Panc1 (cell line): ENCODE data around the gene FBXL4. TPM values are rescaled to one million over a fixed set of nuclear protein-coding genes. Genes with fewer than 3 reads are reported as not detected.

Experiments used
- ATAC-seq: fragments of 200-7000 bp; cut with Tn5 transposase; 2 replicates; pipeline ENCODE4 v1.9.1; 2020; ENCODE audit warnings: mild to moderate bottlenecking, moderate library complexity
- BruUV-seq: library from RNA; stranded (reverse); fragments of 400-500 nt; replicated peaks from 2 replicates; lab custom pipeline; 2021; lab: Mats Ljungman, UMichigan
- CTCF ChIA-PET: fragments of 300-600 bp; sonication (Branson Sonifier 250); formaldehyde crosslinking; loops from one replicate; lab custom pipeline; 2022; ENCODE audit warnings: antibody characterized with exemption; lab: Charles Lee
- POLR2A ChIA-PET: fragments of 300-600 bp; sonication (Branson Sonifier 250); formaldehyde crosslinking; loops from one replicate; lab custom pipeline; 2022; ENCODE audit warnings: antibody characterized with exemption; lab: Charles Lee
- DNase-seq: peaks from one replicate; pipeline ENCODE4 v3.0.0-alpha.2; 2010; ENCODE audit warnings: low read depth, low spot score
- H3K27ac ChIP-seq: 2 replicates; pipeline ENCODE4 v1.5.1; 2011; ENCODE audit warnings: mild to moderate bottlenecking, low read length, inconsistent platforms
- H3K27me3 ChIP-seq: fragments of 200-500 bp; sonication (Bioruptor generic); 2 replicates; pipeline ENCODE4 v1.6.0; 2014; ENCODE audit warnings: low read length, inconsistent platforms; ENCODE audit not compliant: control insufficient read depth, insufficient read depth
- H3K36me3 ChIP-seq: fragments of 200-500 bp; sonication (Bioruptor generic); 2 replicates; pipeline ENCODE4 v1.5.1; 2014; ENCODE audit warnings: inconsistent platforms, mild to moderate bottlenecking, low read length, moderate library complexity; ENCODE audit not compliant: control insufficient read depth, insufficient read depth
- H3K4me1 ChIP-seq: 2 replicates; pipeline ENCODE4 v1.5.1; 2011; ENCODE audit warnings: inconsistent platforms, mild to moderate bottlenecking, low read length, moderate library complexity; ENCODE audit not compliant: control insufficient read depth, insufficient read depth
- H3K4me3 ChIP-seq, 2 experiments: 2 replicates each; pipeline ENCODE4 v1.5.1; 2011 to 2012; ENCODE audit warnings: low read depth in 2 of 2, low read length in 2 of 2, mild to moderate bottlenecking in 2 of 2, inconsistent platforms in 1 of 2, moderate library complexity in 1 of 2
- H3K9me3 ChIP-seq: fragments of 200-500 bp; sonication (Bioruptor generic); 2 replicates; pipeline ENCODE4 v1.5.1; 2014; ENCODE audit warnings: low read depth, mild to moderate bottlenecking, inconsistent platforms, low read length, moderate library complexity; ENCODE audit not compliant: control insufficient read depth, insufficient read depth
- CTCF ChIP-seq: fragments of 450-650 bp; IDR thresholded peaks from 2 replicates; pipeline ENCODE4 v1.5.1; 2017; ENCODE audit warnings: mild to moderate bottlenecking
- POLR2AphosphoS5 ChIP-seq: IDR thresholded peaks from 2 replicates; pipeline ENCODE4 v1.6.1; 2012; ENCODE audit warnings: mild to moderate bottlenecking, low read depth, low read length, moderate library complexity
- REST ChIP-seq, 2 experiments: IDR thresholded peaks; 2 replicates each; pipeline ENCODE4 v1.6.1; 2011 to 2012; ENCODE audit warnings: low read depth in 2 of 2, control low read depth in 1 of 2, low read length in 1 of 2, mild to moderate bottlenecking in 1 of 2, moderate library complexity in 1 of 2; ENCODE audit not compliant: insufficient read depth in 1 of 2
- SIN3A ChIP-seq: IDR thresholded peaks from 2 replicates; pipeline ENCODE4 v1.6.1; 2012; ENCODE audit warnings: low read depth, mild to moderate bottlenecking, low read length, moderate library complexity, borderline replicate concordance; ENCODE audit not compliant: insufficient read depth
- TCF7L2 ChIP-seq: IDR thresholded peaks from 2 replicates; pipeline ENCODE4 v1.6.1; 2011; ENCODE audit warnings: mild to moderate bottlenecking, low read depth, low read length, inconsistent platforms
- in situ Hi-C: cut with HindIII; loops from 2 replicates; pipeline ENCODE4 v1.10.0; 2016; ENCODE audit warnings: low sequenced_read_pairs, low pct_unique_long_range_greater_than_20kb
- intact Hi-C: fragments of 100-400 bp; cut with micrococcal nuclease; formaldehyde crosslinking; loops from one replicate; pipeline ENCODE4 v1.10.0; 2022; ENCODE audit not compliant: unreplicated experiment
- total RNA-seq: library from RNA; stranded (reverse); gene quantifications from one replicate; pipeline ENCODE4 v1.2.1, GENCODE V29; 2021; ENCODE audit not compliant: unreplicated experiment

Gene FBXL4
- total RNA-seq, 1 experiment from 2014 or later = 11.5 TPM

GRCh38 chr6:98827295-98828159 lies 120.2 kb downstream of the FBXL4 start:
- intact Hi-C loops = no loop called here
- Histone ChIP-seq H3K36me3 (no peaks in the 10 kb centered on the region), H3K27me3 (peaks cover 60% of the 10 kb centered on the region), H3K4me1 (peaks cover 5% of the 10 kb centered on the region; the same call in 1 of the 2 replicates), H3K27ac (no peak overlapping the region), H3K4me3 (no peak overlapping the region), H3K9me3 (no peaks in the 10 kb centered on the region)
- in situ Hi-C loops = no loop called here
- 0 out of 2 replicates have a peak, but pooled peaks have one; percentile 19 for ATAC-seq
- TF ChIP-seq SIN3A = no peak
- no peak for TF ChIP-seq CTCF
- no peak for TF ChIP-seq TCF7L2
- TF ChIP-seq POLR2AphosphoS5 = no peak
- TF ChIP-seq REST (IDR thresholded peaks at IDR 0.05; ENCODE audit: insufficient read depth in 1 of 2, low read depth in 2 of 2, low read length in 1 of 2) = no peak
- no peak for DNase-seq
- ChIA-PET POLR2A (no interaction called here), CTCF (no interaction called here)
- no TSS peak for BruUV-seq

GRCh38 chr6:98825600-98826230 lies 122.0 kb downstream of the FBXL4 start:
- BruUV-seq = no TSS peak
- ATAC-seq = no peak
- Histone ChIP-seq H3K27ac (no peak overlapping the region), H3K4me1 (no peaks in the 10 kb centered on the region), H3K27me3 (peaks cover 53% of the 10 kb centered on the region), H3K36me3 (no peaks in the 10 kb centered on the region), H3K9me3 (no peaks in the 10 kb centered on the region), H3K4me3 (no peak overlapping the region)
- intact Hi-C loops = no loop called here
- in situ Hi-C loops = no loop called here
- DNase-seq = no peak
- CTCF ChIA-PET = no interaction called here
- POLR2A ChIA-PET = no interaction called here
- no peak for TF ChIP-seq REST (IDR thresholded peaks at IDR 0.05; ENCODE audit: insufficient read depth in 1 of 2, low read depth in 2 of 2, low read length in 1 of 2)
